HCT116 (cell line): ENCODE measurements around the gene TMEM204.

ENCODE experiments used
- EGR1 ChIP-seq: IDR thresholded peaks from 2 replicates; pipeline ENCODE4 v1.6.1; 2012; ENCODE audit warnings: low read depth
- EZH2 ChIP-seq: fragments of 200-600 bp; sonication (generic); IDR thresholded peaks from 2 replicates; pipeline ENCODE4 v1.6.1; 2017; ENCODE audit warnings: antibody characterized with exemption, mixed run types
- EZH2phosphoT487 ChIP-seq: fragments of 200-600 bp; IDR thresholded peaks from 2 replicates; pipeline ENCODE4 v1.6.1; 2018; ENCODE audit warnings: antibody characterized with exemption, borderline replicate concordance
- JUND ChIP-seq: IDR thresholded peaks from 2 replicates; pipeline ENCODE4 v1.6.1; 2012
- POLR2A ChIP-seq: IDR thresholded peaks from 2 replicates; pipeline ENCODE4 v1.7.0; 2011; ENCODE audit warnings: borderline replicate concordance; ENCODE audit not compliant: insufficient read depth, insufficient read length; ENCODE audit errors: extremely low read depth
- POLR2AphosphoS5 ChIP-seq: IDR thresholded peaks from 2 replicates; pipeline ENCODE4 v1.6.1; 2011; ENCODE audit warnings: mild to moderate bottlenecking, low read depth, low read length, moderate library complexity
- RAD21 ChIP-seq: IDR thresholded peaks from 2 replicates; pipeline ENCODE4 v1.6.1; 2012; ENCODE audit warnings: low read depth, mild to moderate bottlenecking
- SIN3A ChIP-seq: IDR thresholded peaks from 2 replicates; pipeline ENCODE4 v1.6.1; 2012; ENCODE audit warnings: low read depth
- SRF ChIP-seq: IDR thresholded peaks from 2 replicates; pipeline ENCODE4 v1.6.1; 2012; ENCODE audit warnings: low read depth
- YY1 ChIP-seq: IDR thresholded peaks from 2 replicates; pipeline ENCODE4 v1.6.1; 2011; ENCODE audit warnings: low read length, low read depth, moderate library complexity, mild to moderate bottlenecking; ENCODE audit not compliant: insufficient replicate concordance; ENCODE audit errors: extremely low read depth
- TF ChIP-seq, protein P1 (sequence below), 3 experiments: fragments of 200-600 bp in 1 of 3; sonication (generic) in 1 of 3; IDR thresholded peaks in 2 of 3; conservative IDR thresholded peaks in 1 of 3; 2 replicates each; pipeline ENCODE4 v1.5.1; 2012 to 2017; ENCODE audit warnings: low read depth in 2 of 3, low read length in 2 of 3, antibody characterized with exemption in 1 of 3, borderline replicate concordance in 1 of 3, control low read depth in 1 of 3, mild to moderate bottlenecking in 1 of 3, mixed read lengths in 1 of 3, mixed run types in 1 of 3, moderate library complexity in 1 of 3; ENCODE audit not compliant: insufficient read depth in 1 of 3
- TF ChIP-seq, protein P2 (sequence below): IDR thresholded peaks from 2 replicates; pipeline ENCODE4 v1.6.1; 2012; ENCODE audit warnings: low read depth
- TF ChIP-seq, protein P3 (sequence below): IDR thresholded peaks from 2 replicates; pipeline ENCODE4 v1.6.1; 2011; ENCODE audit warnings: mild to moderate bottlenecking, low read length, moderate library complexity; ENCODE audit not compliant: insufficient replicate concordance; ENCODE audit errors: extremely low read depth

DNA sequence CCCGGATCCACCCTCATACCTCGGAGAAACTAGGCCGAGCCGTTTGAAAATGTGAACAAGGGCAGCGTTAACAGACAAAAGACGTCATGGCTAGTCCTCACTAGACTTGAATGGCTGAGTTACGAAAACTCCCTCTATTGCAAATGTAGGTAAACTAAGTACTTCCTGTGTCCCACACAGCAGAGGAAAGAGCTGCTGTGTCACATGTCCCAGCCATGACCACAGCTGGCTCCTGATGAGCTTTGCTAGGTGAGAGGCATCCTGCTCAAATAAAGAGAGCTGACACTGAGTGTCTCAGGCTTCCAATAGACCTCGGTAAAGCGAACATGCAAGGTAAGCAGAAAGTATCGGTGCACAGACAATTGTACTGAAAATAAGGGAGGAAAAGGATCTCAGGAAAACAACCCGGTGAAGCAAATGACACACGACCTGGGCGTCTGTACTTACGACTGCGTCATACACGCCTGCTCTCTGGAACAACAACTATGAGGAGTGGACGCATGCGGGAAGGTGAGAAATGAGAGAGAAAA, 26.0 kb downstream of the TMEM204 start:
- TF ChIP-seq, protein P1, sequence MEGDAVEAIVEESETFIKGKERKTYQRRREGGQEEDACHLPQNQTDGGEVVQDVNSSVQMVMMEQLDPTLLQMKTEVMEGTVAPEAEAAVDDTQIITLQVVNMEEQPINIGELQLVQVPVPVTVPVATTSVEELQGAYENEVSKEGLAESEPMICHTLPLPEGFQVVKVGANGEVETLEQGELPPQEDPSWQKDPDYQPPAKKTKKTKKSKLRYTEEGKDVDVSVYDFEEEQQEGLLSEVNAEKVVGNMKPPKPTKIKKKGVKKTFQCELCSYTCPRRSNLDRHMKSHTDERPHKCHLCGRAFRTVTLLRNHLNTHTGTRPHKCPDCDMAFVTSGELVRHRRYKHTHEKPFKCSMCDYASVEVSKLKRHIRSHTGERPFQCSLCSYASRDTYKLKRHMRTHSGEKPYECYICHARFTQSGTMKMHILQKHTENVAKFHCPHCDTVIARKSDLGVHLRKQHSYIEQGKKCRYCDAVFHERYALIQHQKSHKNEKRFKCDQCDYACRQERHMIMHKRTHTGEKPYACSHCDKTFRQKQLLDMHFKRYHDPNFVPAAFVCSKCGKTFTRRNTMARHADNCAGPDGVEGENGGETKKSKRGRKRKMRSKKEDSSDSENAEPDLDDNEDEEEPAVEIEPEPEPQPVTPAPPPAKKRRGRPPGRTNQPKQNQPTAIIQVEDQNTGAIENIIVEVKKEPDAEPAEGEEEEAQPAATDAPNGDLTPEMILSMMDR (IDR thresholded peaks at IDR 0.05 in 2 of 3, conservative IDR thresholded peaks at IDR 0.05 in 1 of 3; ENCODE audit: borderline replicate concordance in 1 of 3, insufficient read depth in 1 of 3, low read depth in 2 of 3, low read length in 2 of 3), result no peak
- TF ChIP-seq, protein P2, sequence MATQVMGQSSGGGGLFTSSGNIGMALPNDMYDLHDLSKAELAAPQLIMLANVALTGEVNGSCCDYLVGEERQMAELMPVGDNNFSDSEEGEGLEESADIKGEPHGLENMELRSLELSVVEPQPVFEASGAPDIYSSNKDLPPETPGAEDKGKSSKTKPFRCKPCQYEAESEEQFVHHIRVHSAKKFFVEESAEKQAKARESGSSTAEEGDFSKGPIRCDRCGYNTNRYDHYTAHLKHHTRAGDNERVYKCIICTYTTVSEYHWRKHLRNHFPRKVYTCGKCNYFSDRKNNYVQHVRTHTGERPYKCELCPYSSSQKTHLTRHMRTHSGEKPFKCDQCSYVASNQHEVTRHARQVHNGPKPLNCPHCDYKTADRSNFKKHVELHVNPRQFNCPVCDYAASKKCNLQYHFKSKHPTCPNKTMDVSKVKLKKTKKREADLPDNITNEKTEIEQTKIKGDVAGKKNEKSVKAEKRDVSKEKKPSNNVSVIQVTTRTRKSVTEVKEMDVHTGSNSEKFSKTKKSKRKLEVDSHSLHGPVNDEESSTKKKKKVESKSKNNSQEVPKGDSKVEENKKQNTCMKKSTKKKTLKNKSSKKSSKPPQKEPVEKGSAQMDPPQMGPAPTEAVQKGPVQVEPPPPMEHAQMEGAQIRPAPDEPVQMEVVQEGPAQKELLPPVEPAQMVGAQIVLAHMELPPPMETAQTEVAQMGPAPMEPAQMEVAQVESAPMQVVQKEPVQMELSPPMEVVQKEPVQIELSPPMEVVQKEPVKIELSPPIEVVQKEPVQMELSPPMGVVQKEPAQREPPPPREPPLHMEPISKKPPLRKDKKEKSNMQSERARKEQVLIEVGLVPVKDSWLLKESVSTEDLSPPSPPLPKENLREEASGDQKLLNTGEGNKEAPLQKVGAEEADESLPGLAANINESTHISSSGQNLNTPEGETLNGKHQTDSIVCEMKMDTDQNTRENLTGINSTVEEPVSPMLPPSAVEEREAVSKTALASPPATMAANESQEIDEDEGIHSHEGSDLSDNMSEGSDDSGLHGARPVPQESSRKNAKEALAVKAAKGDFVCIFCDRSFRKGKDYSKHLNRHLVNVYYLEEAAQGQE, result no peak
- TF ChIP-seq, protein P3, sequence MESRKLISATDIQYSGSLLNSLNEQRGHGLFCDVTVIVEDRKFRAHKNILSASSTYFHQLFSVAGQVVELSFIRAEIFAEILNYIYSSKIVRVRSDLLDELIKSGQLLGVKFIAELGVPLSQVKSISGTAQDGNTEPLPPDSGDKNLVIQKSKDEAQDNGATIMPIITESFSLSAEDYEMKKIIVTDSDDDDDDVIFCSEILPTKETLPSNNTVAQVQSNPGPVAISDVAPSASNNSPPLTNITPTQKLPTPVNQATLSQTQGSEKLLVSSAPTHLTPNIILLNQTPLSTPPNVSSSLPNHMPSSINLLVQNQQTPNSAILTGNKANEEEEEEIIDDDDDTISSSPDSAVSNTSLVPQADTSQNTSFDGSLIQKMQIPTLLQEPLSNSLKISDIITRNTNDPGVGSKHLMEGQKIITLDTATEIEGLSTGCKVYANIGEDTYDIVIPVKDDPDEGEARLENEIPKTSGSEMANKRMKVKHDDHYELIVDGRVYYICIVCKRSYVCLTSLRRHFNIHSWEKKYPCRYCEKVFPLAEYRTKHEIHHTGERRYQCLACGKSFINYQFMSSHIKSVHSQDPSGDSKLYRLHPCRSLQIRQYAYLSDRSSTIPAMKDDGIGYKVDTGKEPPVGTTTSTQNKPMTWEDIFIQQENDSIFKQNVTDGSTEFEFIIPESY, result no peak
- TF ChIP-seq EZH2, result no peak
- TF ChIP-seq POLR2AphosphoS5, result no peak
- TF ChIP-seq POLR2A, result no peak
- TF ChIP-seq EZH2phosphoT487, result no peak
- no peak for TF ChIP-seq EGR1
- no peak for TF ChIP-seq JUND
- TF ChIP-seq SRF, result no peak
- TF ChIP-seq RAD21, result no peak
- no peak for TF ChIP-seq YY1
- no peak for TF ChIP-seq SIN3A
